GM18505 (cell line): ENCODE measurements around the gene TNRC18.
A peak's percentile ranks its signal among the peaks of the same experiment; 100 is the strongest.
"Not testable (repeated sequence)": the region's sequence is repeated elsewhere in the genome, so short reads cannot be mapped to it uniquely, and the experiment has no call there.

ENCODE experiments used
- ATAC-seq: cut with Tn5 transposase; IDR thresholded peaks from one replicate; pipeline ENCODE4 v1.9.1; 2021; ENCODE audit not compliant: unreplicated experiment
- POLR2A ChIP-seq: IDR thresholded peaks from 4 replicates; pipeline ENCODE4 v1.6.1; 2011; ENCODE audit warnings: borderline replicate concordance; ENCODE audit not compliant: insufficient read depth, insufficient read length; ENCODE audit errors: extremely low read depth

The TNRC18 gene

DNA sequence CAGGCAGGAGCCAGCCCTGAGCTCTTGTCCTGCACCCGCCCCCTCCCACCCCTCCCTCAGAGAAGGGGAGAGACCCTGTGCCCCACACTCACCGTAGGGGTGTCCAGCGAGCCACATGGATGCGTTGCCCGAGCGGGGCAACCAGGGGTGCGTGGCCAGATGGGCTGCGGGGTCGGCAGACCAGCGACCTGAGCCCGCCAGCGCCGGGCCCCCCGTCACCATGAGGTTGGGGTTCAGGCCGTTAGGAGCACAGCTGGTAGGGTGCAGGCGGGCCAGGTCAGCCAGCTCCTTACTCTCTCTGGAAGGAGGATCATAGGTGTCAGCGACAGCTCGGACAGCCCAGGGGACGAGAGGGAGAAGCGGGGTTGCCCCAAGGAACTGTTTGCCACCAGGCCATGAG, 46.4 kb downstream of the TNRC18 start:
- no peak for ATAC-seq
- TF ChIP-seq POLR2A = no peak

GRCh38 chr7:5375925-5376324, 47.7 kb downstream of the TNRC18 start:
- ATAC-seq = no peak
- TF ChIP-seq POLR2A = no peak

GRCh38 chr7:5374464-5374863, 49.2 kb downstream of the TNRC18 start:
- no peak for TF ChIP-seq POLR2A
- ATAC-seq = no peak

- no peak for TF ChIP-seq POLR2A
- ATAC-seq = no peak
Measured at GRCh38 chr7:5373300-5373699, 50.3 kb downstream of the TNRC18 start.

GRCh38 chr7:5370454-5371353, 52.9 kb downstream of the TNRC18 start:
- ATAC-seq = no peak
- no peak for TF ChIP-seq POLR2A

- no peak for ATAC-seq
- no peak for TF ChIP-seq POLR2A
Measured at GRCh38 chr7:5367661-5368060, 56.0 kb downstream of the TNRC18 start.

GRCh38 chr7:5365976-5366625, 57.5 kb downstream of the TNRC18 start:
- ATAC-seq = peak; percentile 61

DNA sequence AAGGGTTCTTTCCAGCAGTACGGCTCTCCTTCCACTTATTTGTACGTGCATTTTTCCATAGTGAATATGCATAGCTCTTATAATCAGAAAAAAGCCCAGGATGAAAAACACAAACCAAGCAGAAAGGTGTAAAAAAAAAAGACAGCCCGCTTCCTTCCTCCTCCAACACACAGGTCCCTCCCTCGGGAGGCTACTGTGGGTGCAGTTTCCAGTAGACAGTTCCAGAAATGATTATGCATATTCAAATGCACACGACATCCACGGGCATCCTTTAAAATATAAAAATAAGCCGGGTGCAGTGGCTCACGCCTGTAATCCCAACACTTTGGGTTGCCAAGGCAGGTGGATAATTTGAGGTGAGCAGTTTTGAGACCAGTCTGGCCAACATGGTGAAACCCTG, 59.9 kb downstream of the TNRC18 start:
- no peak for ATAC-seq
- TF ChIP-seq POLR2A = no peak

- no peak for TF ChIP-seq POLR2A
Measured at GRCh38 chr7:5362466-5362865, 61.2 kb downstream of the TNRC18 start.

DNA sequence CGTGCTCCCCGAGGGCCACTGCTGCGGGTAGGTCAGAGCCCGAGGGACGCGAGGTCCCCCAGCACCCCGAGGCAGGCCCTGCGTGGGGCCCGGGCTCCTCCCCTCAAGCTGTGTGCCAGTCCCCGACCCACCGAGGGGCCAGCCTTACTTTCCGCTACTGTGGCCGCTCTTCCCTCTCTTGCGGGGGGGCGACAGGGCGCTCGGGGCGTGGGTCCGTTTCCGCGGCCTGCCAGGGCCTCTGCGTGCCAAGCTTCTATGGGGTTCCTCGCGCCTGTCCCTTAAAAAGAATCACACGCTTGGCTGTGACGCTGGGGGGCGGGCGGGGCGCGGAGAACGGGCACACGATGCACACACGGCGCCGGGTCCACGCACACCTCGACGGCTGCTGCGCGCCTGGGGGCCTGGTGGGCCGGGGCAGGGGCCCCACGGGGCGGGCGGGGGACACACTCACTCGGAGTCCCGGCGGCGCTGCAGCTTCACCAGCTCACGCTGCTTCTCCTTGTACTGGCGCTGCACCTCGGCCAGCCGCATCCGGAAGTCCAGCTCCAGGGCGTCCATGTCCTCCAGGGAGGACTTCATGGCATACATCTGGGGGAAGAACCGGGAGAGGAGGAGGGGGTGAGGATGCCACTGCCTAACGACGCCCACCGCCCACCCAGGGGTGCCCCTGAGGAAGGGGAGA, 62.0 kb downstream of the TNRC18 start:
- ATAC-seq = no peak
- TF ChIP-seq POLR2A = no peak

More at GRCh38 chr7:5362466-5362865, 61.2 kb downstream of the TNRC18 start:
- no peak for ATAC-seq

DNA sequence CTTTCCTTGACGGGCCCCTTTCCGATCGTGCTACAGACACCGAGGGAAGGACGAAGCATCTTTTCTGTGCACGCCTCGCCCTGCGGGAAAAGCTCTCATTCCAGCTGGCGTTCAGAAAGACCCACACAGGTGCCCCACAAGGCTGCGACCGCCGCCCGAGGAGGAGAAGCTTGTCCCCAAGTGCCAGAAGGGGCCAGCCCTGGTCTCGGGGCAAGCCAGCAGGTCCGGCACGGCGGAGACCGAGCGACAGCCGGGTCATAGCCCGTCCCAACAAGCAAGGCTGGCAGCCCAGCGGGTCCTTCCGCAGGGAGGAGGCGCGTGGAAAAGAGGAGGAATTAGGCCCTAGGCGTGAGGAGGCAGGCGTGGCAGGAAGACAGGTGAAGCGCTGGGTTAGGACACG, 62.7 kb downstream of the TNRC18 start:
- no peak for ATAC-seq
- no peak for TF ChIP-seq POLR2A

GRCh38 chr7:5360451-5360850, 63.2 kb downstream of the TNRC18 start:
- no peak for ATAC-seq
- no peak for TF ChIP-seq POLR2A

DNA sequence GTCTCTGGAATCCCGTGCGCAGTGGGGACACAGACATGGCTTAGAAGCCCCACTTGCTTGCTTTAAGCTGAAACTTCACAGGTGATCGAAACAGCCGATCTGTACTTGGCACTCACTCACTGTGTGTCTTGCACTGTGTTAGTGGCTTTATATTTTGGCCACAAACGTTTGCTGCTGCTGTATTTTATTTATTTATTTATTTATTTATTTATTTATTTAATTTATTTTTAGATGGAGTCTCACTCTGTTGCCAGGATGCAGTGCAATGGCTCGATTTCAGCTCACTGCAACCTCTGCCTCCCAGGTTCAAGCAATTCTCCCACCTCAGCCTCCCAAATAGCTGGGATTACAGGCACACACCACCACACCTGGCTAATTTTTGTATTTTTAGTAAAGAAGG, 63.6 kb downstream of the TNRC18 start:
- ATAC-seq = not testable (repeated sequence)

- ATAC-seq = no peak
- TF ChIP-seq POLR2A = no peak
Measured at GRCh38 chr7:5359344-5359743, 64.3 kb downstream of the TNRC18 start.

DNA sequence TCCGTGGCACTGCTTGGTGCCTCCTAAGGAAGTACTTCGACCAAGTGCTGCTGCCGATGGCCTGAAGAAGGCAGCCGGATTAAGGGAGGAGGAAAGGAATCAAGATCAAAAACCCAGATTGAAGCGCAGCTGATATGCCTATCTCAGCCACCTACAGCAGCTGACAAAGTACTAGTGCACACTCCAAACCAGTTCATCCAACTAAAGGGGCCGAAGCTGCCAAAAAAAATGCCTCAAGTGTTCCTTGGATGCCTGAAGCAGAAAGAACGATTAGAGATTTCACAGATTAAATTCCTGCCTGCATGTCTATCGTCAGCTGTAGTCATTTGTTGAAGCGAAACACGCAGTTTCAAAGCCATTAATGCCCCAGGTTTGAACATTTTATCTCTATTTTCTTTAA, 65.7 kb downstream of the TNRC18 start:
- TF ChIP-seq POLR2A = no peak

GRCh38 chr7:5356751-5357119, 66.9 kb downstream of the TNRC18 start:
- ATAC-seq = no peak
- TF ChIP-seq POLR2A = no peak

More for the DNA sequence above, 65.7 kb downstream of the TNRC18 start:
- ATAC-seq = no peak
